ENCODE data around the gene TENM4.

GRCh38 chr11:79470161-79470560 is 29.3 kb upstream of the TENM4 start:
- no peak for TF ChIP-seq CTCF (IDR thresholded peaks at IDR 0.05)
- no peak for TF ChIP-seq EZH2phosphoT487 (IDR thresholded peaks at IDR 0.05)

Data from neural progenitor cell (in vitro differentiated cells).